Testis (tissue), 2 donors: ENCODE data around the gene TKFC.

Experiments
- POLR2A ChIP-seq: fragments of 450-650 bp; IDR thresholded peaks from one replicate; pipeline ENCODE4 v1.6.1; 2017; ENCODE audit warnings: antibody characterized with exemption, mild to moderate bottlenecking, moderate library complexity
- TF ChIP-seq, protein P1 (sequence below), 3 experiments: fragments of 450-650 bp in 2 of 3; fragments of 200-600 bp in 1 of 3; sonication (generic) in 1 of 3; IDR thresholded peaks; one replicate each; pipeline ENCODE4 v1.5.1; 2016 to 2019; ENCODE audit warnings: antibody characterized with exemption in 3 of 3, mild to moderate bottlenecking in 2 of 3, moderate library complexity in 1 of 3

- TF ChIP-seq, protein P1, sequence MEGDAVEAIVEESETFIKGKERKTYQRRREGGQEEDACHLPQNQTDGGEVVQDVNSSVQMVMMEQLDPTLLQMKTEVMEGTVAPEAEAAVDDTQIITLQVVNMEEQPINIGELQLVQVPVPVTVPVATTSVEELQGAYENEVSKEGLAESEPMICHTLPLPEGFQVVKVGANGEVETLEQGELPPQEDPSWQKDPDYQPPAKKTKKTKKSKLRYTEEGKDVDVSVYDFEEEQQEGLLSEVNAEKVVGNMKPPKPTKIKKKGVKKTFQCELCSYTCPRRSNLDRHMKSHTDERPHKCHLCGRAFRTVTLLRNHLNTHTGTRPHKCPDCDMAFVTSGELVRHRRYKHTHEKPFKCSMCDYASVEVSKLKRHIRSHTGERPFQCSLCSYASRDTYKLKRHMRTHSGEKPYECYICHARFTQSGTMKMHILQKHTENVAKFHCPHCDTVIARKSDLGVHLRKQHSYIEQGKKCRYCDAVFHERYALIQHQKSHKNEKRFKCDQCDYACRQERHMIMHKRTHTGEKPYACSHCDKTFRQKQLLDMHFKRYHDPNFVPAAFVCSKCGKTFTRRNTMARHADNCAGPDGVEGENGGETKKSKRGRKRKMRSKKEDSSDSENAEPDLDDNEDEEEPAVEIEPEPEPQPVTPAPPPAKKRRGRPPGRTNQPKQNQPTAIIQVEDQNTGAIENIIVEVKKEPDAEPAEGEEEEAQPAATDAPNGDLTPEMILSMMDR (IDR thresholded peaks at IDR 0.05): no peak
- no peak for TF ChIP-seq POLR2A
Measured at GRCh38 chr11:61303725-61304124, 29.3 kb upstream of the TKFC start.
